ENCODE measurements around the gene CCDC88B. TPM values are rescaled to one million over a fixed set of nuclear protein-coding genes. Genes with fewer than 3 reads are reported as not detected.

The CCDC88B gene
- total and polyA plus RNA-seq, 4 donors: 13.6 to 56.8 (median 43.4) TPM

DNA sequence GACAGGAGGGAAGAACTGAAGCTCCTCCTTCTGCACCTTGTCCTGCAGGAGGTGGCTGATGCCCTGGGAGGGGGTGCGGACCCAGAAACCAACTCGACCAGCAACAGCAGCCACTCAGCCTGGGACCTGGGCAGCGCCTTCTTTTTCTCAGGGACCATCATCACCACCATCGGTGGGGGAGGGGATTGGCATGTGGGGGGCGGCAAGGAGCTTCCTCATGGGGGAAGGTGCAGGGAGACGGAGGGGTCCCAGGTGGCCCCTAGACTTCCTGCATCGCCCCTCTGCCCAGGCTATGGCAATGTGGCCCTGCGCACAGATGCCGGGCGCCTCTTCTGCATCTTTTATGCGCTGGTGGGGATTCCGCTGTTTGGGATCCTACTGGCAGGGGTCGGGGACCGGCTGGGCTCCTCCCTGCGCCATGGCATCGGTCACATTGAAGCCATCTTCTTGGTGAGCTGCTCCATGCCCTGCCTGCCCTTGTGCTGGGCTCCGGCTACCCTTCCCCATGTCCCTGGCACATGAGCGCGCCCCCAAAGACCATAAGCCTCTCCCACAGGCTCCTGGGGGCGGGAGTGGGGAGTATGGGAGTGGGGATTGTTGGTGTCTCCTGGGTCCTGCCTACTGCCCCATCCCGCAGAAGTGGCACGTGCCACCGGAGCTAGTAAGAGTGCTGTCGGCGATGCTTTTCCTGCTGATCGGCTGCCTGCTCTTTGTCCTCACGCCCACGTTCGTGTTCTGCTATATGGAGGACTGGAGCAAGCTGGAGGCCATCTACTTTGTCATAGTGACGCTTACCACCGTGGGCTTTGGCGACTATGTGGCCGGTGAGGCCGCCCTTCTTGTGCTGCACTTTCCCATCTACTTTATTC lies 42.9 kb upstream of the CCDC88B start:
- no peaks in the 10 kb centered on the region for H3K36me3 ChIP-seq (ENCODE audit: control insufficient read depth in 4 of 4, insufficient read depth in 4 of 4, low read length in 4 of 4)
- H3K4me1 ChIP-seq (ENCODE audit: control insufficient read depth in 5 of 5, insufficient read depth in 5 of 5, low read length in 5 of 5): peaks cover 0 to 24% (median 10%) of the 10 kb centered on the region in 5 donors
- peaks cover 0 to 84% (median 79%) of the 10 kb centered on the region in 3 donors for H3K27me3 ChIP-seq (ENCODE audit: control insufficient read depth in 3 of 3, insufficient read depth in 3 of 3, low read length in 2 of 3)
- H3K9me3 ChIP-seq (ENCODE audit: control insufficient read depth in 4 of 4, insufficient read depth in 3 of 4, low read length in 3 of 4): no peaks in the 10 kb centered on the region
- WGBS, 2 donors: 15 to 17% methylated on average over 29 to 34 of the region's 34 CpGs
- H3K9ac ChIP-seq (ENCODE audit: insufficient read depth in 1 of 2, low read length in 2 of 2): no peak overlapping the region
- no peak overlapping the region for H3K4me3 ChIP-seq
- TF ChIP-seq, protein P1, sequence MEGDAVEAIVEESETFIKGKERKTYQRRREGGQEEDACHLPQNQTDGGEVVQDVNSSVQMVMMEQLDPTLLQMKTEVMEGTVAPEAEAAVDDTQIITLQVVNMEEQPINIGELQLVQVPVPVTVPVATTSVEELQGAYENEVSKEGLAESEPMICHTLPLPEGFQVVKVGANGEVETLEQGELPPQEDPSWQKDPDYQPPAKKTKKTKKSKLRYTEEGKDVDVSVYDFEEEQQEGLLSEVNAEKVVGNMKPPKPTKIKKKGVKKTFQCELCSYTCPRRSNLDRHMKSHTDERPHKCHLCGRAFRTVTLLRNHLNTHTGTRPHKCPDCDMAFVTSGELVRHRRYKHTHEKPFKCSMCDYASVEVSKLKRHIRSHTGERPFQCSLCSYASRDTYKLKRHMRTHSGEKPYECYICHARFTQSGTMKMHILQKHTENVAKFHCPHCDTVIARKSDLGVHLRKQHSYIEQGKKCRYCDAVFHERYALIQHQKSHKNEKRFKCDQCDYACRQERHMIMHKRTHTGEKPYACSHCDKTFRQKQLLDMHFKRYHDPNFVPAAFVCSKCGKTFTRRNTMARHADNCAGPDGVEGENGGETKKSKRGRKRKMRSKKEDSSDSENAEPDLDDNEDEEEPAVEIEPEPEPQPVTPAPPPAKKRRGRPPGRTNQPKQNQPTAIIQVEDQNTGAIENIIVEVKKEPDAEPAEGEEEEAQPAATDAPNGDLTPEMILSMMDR (IDR thresholded peaks at IDR 0.05; ENCODE audit: control extremely low read depth, extremely low read depth): no peak
- no peak overlapping the region for H3K27ac ChIP-seq (ENCODE audit: low read depth in 1 of 2, low read length in 1 of 2)
- ATAC-seq (ENCODE audit: insufficient read depth, low FRiP score) (no peak), DNase-seq (no peak)

DNA sequence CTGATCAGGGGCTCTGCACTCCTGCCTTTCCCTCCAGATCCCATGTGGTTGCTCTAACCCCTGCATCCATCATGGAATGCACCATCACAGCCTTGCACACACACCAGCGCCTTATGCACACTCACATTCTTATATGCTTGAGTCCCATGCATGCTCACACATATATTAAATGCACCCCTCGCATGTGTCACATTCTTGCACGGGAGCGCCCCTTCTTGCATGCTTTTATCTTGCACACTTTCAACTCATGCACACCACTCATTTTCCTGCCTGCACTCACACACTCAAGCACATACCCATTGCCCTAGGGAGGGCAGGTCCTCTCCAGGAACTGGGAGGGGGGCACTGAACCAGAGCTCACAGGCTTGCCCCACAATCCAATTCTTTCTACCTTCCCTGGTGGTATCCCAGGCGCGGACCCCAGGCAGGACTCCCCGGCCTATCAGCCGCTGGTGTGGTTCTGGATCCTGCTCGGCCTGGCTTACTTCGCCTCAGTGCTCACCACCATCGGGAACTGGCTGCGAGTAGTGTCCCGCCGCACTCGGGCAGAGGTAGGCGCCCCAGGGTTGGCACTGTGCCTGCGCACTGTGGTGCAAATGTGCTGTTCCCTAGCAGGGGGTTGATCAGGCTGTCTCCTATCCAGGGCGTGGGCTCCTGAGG lies 42.2 kb upstream of the CCDC88B start:
- Histone ChIP-seq H3K4me3 (no peak overlapping the region), H3K27me3 (ENCODE audit: control insufficient read depth in 3 of 3, insufficient read depth in 3 of 3, low read length in 2 of 3) (peaks cover 0 to 80% (median 80%) of the 10 kb centered on the region in 3 donors), H3K9me3 (ENCODE audit: control insufficient read depth in 4 of 4, insufficient read depth in 3 of 4, low read length in 3 of 4) (no peaks in the 10 kb centered on the region), H3K27ac (ENCODE audit: low read depth in 1 of 2, low read length in 1 of 2) (no peak overlapping the region), H3K36me3 (ENCODE audit: control insufficient read depth in 4 of 4, insufficient read depth in 4 of 4, low read length in 4 of 4) (no peaks in the 10 kb centered on the region), H3K4me1 (ENCODE audit: control insufficient read depth in 5 of 5, insufficient read depth in 5 of 5, low read length in 5 of 5) (peaks cover 0 to 18% (median 7%) of the 10 kb centered on the region in 5 donors), H3K9ac (ENCODE audit: insufficient read depth in 1 of 2, low read length in 2 of 2) (no peak overlapping the region)
- DNase-seq (no peak), ATAC-seq (ENCODE audit: insufficient read depth, low FRiP score) (no peak)
- WGBS, 2 donors: 28 to 42% methylated on average over 18 of the region's 18 CpGs
- TF ChIP-seq, protein P1 (IDR thresholded peaks at IDR 0.05; ENCODE audit: control extremely low read depth, extremely low read depth): no peak

DNA sequence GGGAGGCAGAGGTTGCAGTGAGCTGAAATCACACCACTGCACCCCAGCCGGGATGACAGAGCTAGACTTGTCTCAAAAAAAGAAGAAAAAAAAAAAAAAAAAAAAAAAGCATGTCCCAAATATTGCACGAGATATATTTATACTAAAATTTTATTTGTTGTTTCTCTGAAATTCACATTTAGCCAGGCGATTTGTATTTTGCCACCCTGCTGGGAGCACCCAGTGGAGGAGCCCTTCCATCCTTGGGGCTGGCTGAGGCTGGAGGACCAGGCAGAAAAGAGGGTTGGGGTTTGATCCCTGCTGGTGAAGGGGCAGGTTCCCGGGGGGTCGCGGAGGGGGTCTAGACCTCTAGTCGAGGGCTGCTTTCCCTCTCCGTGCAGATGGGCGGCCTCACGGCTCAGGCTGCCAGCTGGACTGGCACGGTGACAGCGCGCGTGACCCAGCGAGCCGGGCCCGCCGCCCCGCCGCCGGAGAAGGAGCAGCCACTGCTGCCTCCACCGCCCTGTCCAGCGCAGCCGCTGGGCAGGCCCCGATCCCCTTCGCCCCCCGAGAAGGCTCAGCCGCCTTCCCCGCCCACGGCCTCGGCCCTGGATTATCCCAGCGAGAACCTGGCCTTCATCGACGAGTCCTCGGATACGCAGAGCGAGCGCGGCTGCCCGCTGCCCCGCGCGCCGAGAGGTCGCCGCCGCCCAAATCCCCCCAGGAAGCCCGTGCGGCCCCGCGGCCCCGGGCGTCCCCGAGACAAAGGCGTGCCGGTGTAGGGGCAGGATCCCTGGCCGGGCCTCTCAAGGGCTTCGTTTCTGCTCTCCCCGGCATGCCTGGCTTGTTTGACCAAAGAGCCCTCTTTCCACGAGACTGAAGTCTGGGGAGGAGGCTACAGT lies 40.8 kb upstream of the CCDC88B start:
- no peak overlapping the region for H3K4me3 ChIP-seq
- H3K27me3 ChIP-seq (ENCODE audit: control insufficient read depth in 3 of 3, insufficient read depth in 3 of 3, low read length in 2 of 3): peaks cover 0 to 70% (median 68%) of the 10 kb centered on the region in 3 donors
- H3K27ac ChIP-seq (ENCODE audit: low read depth in 1 of 2, low read length in 1 of 2): no peak overlapping the region
- DNase-seq (peak; percentile 66 to 78 (median 72)), ATAC-seq (ENCODE audit: insufficient read depth, low FRiP score) (no peak)
- WGBS, 2 donors: 3 to 4% methylated on average over 47 to 60 of the region's 60 CpGs
- no peak overlapping the region for H3K9ac ChIP-seq (ENCODE audit: insufficient read depth in 1 of 2, low read length in 2 of 2)
- no peaks in the 10 kb centered on the region for H3K36me3 ChIP-seq (ENCODE audit: control insufficient read depth in 4 of 4, insufficient read depth in 4 of 4, low read length in 4 of 4)
- peaks cover 0 to 18% (median 10%) of the 10 kb centered on the region in 5 donors for H3K4me1 ChIP-seq (ENCODE audit: control insufficient read depth in 5 of 5, insufficient read depth in 5 of 5, low read length in 5 of 5)
- TF ChIP-seq, protein P1 (IDR thresholded peaks at IDR 0.05; ENCODE audit: control extremely low read depth, extremely low read depth): no peak
- no peaks in the 10 kb centered on the region for H3K9me3 ChIP-seq (ENCODE audit: control insufficient read depth in 4 of 4, insufficient read depth in 3 of 4, low read length in 3 of 4)

Data from lung (tissue), 12 donors.